Right renal cortex interstitium (tissue), 3 donors: ENCODE measurements around the gene DLG2. TPM values are rescaled to one million over a fixed set of nuclear protein-coding genes. Genes with fewer than 3 reads are reported as not detected.

Source experiments
- DNase-seq, 3 donors: peaks; one replicate each; pipeline ENCODE4 v3.0.0-alpha.2; 2013; ENCODE audit warnings: low read depth in 3 of 3, low spot score in 2 of 3
- polyA plus RNA-seq, 3 donors: library from polyadenylated mRNA; unstranded; fragments of 120-200 nt; gene quantifications; one replicate each; pipeline ENCODE4 v1.2.1, GENCODE V29; 2013; ENCODE audit not compliant: insufficient read length in 3 of 3

DLG2 gene
- polyA plus RNA-seq, 3 donors: 11.5 to 14.0 (median 13.3) TPM

DNA sequence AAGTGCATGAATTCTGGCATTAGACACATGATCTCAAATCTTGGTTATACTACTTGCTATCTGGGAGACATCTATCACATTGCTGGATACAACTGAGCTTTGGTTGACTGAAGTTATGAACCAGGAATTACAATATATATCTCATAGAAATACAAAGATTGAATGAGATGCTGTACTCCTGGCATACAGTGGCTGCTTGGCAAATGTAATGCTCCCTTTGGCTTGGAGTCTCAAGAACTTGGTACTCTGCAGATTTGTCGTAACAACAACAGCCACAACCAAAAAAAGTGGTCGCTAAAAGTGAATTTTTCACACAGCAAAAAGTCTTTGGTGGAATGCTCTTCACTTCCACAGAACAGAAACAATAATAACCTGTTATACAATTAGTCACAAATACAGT lies 1082.6 kb downstream of the DLG2 start:
- no peak for DNase-seq

DNA sequence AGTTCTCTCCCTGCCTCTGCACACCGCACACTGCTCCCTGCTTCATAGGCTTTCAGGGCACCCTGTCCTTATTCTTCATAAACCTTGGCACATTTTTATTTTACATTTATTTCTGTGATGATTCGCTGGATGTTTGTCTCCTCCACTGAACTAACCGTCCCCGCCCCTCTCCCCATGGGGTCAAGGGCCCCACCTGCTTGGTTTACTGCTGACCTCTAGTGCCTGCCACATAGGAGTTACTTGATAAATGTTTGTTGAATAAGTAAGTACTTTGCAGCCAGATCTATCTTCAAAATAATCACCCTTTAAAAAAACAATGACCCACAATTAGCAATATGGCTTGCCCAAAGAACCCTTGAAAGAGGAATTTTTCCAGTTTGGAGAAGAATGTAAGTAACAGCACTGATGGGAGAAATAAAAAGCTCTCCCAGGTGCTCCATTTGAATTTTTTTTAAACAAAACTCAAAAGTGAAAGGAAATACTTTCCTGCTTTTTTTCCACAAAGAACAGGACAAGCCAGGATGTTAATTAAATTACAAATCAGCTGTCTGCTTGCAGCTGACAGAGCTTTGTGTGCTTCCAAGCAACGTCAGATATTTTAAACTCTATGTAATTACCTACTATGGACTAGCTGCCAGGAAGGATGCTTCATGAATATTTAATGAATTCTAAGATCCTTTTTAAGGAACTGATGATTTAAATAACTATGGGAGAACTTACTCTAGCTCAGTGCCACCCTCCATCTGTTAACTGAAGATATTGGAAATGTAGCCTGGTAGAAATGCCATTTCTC lies 1083.6 kb downstream of the DLG2 start:
- DNase-seq: no peak

DNA sequence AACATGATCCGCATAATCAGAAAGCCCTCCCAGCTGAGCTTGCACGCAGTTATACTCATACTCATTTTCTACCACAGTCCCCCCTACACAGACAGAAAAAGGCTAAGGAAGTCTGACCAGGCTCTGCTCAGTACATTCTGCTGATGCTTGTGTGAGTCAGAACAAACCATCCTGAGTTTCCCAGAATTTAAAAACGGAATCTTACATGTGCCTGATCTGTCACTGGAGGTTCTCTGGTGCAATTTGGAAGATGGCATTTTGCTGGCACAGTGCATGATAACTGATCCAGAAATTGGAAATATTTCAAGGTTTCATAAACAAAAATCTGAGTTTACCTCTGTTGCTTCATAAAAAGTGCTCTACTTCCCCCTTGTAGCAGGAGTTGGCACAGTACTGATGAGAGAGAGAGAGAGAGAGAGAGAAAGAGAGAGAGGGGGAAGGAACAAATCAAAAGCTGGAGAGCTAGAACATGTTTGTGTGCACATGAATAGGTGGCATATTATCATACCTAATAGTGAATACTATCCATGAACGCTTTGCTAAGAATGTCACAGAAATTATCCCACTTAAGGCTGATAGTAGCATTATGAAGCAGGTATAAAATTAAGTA lies 1085.3 kb downstream of the DLG2 start:
- DNase-seq: no peak

DNA sequence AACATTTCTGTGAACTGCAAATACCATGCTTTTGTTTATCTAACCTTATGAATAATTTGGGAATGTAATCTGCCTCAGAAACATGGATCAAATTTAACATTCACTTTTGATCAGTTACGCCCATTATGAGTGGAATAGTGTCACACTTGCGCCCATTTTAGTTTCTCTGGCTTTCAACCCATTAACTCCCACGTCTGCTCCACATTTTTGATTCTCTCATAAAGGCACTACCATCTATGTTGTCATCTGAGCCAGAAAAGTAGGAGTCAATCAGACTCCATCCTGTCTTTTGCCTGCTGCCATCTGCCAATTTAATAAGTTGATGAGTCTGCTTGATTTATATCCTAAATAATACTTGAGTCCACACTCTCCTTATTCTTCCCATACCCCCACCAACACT lies 1090.7 kb downstream of the DLG2 start:
- no peak for DNase-seq

DNA sequence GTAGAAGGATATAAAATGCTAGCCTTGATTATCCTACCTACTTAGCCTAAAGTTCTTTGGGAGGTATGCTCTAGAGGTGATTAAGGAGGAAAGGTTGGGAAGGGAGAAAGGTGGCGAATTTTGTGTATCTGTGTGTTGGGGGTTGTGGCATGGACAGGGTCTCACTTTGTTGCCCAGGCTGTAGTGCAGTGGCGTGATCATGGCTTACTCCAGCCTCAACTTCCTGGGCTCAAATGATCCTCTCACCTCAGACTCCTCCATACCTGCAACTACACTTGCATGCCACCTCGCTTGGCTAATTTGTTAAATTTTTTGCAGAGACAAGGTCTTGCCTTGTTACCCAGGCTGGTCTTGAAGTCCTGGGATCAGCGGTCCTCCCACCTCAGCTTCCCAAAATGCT lies 1094.8 kb downstream of the DLG2 start:
- DNase-seq: no peak

DNA sequence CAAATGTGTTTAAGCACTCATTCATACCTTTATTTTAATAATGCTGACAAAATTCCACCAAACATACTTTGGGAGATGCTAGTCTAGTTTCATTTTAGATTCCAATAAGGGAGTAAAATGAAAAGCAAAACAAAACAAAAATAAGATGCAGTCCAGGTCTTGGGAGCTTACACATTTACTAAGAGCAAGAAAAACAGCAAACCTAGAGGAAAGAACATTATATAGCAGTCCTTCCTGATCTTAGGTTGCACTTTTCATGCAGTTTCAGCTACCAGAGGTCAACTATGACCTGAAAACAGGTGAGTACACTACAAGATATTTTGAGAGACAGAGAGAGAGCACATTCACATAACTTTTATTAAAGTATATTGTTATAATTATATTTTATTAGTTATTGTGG lies 1100.9 kb downstream of the DLG2 start:
- no peak for DNase-seq

DNA sequence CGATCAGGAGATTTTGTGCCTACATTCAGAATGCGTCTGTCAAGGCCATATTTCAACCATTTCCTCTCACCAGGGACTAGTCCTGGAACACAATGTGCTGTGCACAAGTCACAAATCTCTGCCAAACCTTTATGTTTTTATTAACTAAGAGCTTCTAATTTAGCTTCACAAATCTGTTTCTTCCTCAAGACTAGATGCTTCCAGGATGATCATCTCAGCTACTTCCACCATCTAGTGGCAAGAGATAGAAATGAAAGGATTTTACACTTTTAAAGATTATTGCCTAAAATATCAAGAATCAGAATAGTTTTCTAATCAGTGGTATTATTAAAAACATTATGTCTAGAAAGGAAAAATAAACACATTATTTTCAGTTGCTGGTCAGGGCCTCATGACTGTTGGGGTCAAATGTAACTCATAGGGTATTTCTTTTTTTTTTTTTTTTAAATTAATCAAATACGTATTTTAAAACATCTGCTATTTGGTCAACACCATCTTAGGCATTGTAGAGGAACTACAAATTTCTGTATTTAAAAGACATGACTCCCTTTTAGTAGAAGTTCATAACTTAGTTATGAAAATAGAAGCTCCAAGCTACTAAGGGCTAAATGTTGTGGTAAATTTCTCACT lies 1102.6 kb downstream of the DLG2 start:
- DNase-seq: no peak

DNA sequence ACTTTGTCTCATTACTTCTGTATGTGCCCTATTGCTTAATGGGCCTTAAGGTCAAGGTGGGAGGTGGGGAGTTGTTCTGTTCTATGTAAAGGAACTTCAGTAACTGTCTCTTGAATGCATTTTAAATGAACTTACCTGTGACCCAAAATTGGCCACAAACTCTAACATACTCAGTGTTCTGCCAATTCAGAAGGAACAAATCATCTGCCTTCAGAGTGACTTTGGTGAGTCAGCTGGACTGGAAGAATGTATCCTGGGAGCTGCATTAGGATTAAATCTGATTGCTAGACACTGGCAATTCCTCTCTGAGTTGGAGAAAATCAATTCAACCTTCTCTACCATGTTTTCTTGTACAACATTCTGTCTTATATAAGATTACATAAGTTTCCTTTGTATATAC lies 1104.8 kb downstream of the DLG2 start:
- no peak for DNase-seq

DNA sequence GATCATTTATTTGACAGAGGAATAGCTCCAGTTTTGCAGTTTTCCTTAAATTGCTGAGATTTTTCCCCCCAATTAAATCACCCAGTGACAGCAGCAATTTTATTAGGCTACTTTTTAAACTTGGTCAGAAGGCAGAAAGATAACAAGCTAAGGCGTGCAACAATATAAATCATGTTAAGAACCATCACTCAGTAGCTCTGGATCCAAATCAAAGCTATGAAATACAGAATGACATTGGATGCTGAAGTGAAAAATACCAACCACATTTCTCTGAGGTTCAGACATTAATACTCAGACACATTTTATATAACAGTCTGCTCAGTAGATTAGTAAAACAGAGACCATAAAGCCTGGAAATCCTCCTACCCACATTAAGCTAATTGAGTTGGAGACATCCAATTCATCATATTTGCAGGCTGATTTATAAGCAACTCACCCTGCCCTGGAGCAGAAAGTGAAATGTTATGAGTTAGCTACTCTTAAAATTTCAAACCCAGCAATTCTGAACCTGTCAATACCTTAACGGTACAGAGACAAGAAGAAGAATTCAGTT lies 1108.4 kb downstream of the DLG2 start:
- no peak for DNase-seq

DNA sequence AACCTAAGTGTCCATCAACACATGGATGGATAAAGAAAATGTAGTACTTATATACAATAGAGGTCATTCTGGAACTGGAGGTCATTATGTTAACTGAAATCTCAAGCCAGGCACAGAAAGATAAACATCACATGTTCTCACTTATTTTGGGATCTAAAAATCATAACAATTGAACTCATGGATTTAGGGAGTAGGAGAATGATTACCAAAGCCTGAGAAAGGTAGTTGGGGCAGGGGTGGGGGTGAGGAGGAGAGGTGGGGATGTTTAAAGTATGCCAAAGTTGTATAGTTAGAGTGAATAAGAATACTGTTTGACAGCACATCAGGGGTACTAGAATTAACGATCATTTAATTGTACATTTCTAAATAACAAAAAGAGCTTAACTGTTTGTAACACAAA lies 1112.7 kb downstream of the DLG2 start:
- no peak for DNase-seq

DNA sequence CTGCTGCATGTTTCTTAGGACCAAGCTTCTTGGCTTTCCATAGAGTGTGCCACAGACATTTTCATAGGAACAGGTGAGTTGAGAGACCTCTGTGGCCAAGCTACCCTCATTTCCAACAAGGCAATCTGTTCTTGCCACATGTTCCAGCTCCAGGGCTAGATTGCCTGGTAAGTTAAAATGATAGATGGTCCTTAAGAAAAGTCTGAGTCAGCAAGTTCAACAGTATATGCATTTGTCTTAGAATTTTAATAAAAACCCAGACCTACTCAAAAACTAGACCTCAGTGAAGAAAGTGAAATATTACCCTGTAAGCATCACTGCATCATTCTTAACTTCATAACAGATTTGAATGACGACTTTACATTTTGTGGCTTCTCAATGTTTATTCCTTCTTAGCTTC lies 1123.6 kb downstream of the DLG2 start:
- DNase-seq: no peak

DNA sequence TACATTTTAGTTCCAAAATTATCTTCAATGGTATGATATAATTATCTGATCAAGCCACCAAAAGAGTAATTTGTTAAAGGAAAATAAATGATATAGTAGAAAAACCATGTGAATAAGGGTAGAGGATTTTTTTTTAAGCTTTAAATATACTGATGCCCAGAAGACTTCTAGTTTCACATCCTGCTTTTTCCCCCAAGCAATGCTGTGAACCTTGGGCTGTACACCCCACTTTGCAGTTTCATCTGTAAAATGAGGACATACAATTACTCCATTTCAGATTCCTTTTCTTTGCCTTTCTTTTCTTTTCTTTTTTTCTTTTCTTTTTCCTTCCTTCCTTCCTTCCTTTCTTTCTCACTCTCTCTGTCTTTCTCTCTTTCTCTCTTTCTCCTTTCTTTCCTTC lies 1125.4 kb downstream of the DLG2 start:
- no peak for DNase-seq

DNA sequence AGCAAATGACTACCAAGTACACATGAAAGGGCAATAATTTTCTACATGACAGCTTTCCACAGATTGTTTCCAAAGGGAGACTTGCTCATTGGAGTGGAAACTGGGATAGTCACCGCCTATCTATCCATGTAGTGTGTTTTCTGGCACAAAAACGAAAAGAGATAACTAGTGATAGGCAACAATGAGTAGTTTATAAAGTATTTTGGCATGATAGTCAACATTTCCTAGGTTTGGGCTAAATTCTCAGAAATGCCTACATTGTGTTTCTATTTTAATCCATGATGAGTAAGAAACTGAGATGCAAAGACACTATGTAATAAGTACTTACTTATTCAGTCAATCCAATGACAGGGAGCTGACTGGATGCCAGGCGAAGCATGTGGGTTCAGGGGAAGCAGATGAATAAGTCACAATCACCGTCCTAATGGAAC lies 1129.1 kb downstream of the DLG2 start:
- DNase-seq: no peak

DNA sequence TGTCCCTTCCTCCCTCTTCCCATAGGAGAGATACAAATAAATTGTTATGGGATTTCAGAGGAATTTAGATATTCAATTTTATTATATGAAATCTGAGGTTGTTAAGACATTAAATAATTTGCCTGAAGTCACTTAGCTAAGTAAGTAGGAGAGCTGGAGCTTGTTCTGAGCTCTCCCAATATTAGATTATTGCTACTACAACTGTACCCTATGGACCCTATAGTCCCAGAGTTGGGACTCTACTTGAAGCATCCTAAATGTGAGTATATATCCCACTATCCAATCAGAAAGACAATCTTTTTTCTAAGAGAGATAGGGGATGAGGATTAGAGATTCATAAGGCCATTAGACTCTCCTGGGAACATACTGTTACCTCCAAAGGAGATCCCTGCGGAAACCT lies 1130.0 kb downstream of the DLG2 start:
- no peak for DNase-seq

DNA sequence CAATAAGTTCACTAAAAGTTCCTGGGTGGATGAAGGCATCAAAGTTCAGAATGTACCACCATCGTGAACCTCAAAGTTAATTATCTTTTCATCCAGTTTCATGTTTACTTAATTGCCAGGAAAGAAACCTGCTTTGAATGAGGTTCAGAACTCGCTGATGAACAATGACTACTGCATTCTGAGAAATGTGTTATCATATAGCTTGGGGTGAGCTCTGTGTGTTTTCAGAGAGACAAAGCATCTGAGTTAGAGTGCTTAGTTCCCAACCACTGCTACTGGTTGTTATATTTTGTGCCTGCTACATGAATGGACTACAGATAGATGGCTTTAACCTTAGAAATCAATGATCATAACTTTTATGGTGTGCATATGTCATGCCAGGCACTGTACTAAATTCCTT lies 1131.0 kb downstream of the DLG2 start:
- no peak for DNase-seq

DNA sequence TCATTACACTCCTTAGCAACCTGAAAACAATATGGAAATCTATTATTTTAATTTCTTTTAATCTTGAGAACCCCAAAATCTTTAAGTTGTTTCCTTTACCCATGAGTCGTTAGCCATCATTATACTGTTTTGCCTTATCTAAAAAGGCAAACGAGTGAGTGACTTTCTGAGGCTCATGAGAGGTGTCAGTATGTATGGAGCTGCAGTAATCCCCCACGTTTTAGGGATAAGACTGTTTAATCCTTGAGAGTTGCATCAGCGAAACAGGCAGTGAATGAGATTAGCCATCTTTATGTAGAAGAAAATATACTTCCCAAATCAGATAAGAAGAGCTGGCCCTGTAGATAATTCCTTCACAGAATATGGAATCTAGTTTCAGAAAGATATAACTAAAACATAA lies 1147.0 kb downstream of the DLG2 start:
- DNase-seq: no peak

DNA sequence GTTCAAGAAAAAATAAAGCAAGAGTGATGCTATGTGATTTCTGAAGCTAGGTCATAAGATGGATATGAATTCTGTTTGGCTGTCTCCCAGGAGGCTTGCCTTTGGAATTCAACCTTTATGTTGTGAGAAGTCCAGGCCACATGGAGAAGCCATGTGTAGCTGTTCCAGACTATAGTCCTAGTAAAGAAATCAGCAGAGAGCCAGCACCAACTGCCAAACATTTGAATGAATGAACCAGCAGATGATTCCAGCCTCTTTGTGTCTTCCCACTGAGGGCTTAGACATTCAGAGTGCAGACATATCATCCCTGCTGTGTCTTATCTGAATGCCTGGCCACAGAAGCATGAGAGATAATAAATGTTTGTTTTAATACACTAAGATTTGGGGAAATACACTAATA lies 1150.6 kb downstream of the DLG2 start:
- DNase-seq: no peak

DNA sequence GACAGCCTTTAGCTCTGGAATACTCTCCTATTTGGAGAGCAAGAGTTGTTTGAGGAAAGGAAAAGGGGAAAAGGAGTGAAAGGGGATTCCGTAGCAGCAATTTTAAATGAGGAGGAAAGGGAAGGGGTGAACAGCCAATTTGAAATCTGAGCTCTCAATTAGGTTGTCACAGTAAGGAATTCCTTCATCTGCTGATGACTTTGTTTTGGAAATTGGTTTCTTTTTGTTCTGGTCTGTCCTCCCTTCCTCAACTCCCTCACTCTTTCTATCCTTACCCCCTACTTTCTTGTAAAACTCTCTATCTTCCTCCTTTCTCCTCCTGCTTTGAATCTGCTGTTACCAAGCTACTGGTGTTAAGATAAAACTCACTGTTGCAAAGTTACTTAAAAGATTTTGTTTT lies 1155.6 kb downstream of the DLG2 start:
- no peak for DNase-seq

DNA sequence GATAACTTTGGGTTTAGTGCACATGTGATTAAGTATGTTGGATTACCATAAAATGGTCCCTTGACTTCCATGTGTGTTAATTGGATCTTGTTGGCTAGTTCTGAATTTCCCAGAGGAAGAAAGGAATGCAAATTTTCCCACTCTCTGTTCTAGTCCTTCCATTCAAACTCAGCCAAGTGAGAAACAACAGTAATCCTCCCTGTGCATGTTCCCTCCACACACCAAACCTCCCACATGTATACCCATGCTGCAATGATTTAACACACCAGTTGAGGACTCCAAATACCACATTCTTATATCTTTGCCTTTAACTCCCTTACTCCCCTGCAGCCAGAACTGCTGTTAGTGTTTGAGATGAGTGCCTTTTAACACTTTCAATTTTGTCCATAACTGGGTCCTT lies 1158.9 kb downstream of the DLG2 start:
- no peak for DNase-seq

DNA sequence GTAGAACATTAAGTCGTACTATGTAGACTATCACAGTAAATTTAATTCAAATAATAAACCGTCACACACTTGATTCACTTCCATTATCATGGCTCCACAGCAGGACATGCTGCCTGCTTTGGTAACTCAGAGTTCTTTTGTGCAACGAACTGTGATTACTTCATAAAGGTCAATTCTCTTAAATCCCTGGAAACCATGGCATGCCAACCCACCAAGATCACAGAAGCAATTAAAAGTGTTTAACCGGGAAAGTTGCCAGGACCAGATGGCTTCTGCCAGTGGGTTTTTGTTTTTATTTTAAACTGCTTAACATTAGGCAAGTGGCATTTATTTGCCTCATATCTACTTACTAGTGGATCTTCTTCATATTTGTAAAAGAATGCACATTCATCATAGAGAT lies 1162.1 kb downstream of the DLG2 start:
- DNase-seq: no peak

DNA sequence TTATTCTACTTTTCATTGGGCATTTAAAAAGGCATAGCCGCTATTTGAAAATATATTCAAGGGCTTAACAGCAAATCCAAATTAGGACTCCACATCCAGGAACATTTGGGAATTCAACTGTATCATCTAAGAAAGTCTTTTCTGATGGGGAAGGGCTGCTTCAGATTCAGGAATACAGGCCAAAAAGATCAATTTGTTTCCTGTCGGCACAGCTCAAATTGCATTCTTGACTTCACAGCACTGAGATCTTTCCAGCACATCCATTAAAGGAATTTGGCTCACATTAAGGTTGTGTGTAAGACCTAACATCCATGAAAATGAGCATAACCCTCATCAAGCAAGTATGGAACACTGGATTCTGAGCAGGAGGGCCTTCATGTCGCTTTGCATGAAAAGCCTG lies 1171.5 kb downstream of the DLG2 start:
- no peak for DNase-seq

DNA sequence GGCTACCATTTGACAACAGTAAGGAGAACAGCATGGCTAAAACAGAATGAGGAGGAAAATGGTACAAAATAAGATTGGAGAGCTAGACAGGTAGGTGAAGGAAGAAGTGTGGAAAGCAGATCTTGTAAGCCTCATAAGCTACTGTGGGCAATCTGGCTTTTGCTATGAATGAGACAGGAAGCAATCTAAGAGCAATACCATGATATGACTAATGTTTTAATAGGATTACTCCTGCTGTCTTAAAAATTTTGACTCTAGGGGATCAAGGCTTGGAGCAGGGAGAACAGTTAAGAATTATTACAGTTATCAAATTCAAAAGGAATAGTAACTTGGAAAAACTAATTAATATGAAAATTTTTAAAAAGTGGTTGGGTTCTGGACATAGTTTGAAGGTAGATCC lies 1174.9 kb downstream of the DLG2 start:
- no peak for DNase-seq
